Breast epithelium (tissue), 3 donors: ENCODE measurements around the gene ARHGAP18.

ENCODE experiments used
- POLR2A ChIP-seq: fragments of 450-650 bp; IDR thresholded peaks from one replicate; pipeline ENCODE4 v1.6.1; 2016; ENCODE audit warnings: antibody characterized with exemption, mild to moderate bottlenecking, moderate library complexity
- POLR2AphosphoS5 ChIP-seq, 3 donors: sonication (generic); formaldehyde crosslinking; IDR thresholded peaks; one replicate each; pipeline ENCODE4 v1.6.1; 2017; ENCODE audit warnings: antibody characterized with exemption in 3 of 3
- TF ChIP-seq, protein P1 (sequence below), 3 donors: fragments of 450-650 bp; IDR thresholded peaks; one replicate each; pipeline ENCODE4 v1.5.1; 2016 to 2017; ENCODE audit warnings: antibody characterized with exemption in 3 of 3, mild to moderate bottlenecking in 3 of 3, moderate library complexity in 3 of 3

DNA sequence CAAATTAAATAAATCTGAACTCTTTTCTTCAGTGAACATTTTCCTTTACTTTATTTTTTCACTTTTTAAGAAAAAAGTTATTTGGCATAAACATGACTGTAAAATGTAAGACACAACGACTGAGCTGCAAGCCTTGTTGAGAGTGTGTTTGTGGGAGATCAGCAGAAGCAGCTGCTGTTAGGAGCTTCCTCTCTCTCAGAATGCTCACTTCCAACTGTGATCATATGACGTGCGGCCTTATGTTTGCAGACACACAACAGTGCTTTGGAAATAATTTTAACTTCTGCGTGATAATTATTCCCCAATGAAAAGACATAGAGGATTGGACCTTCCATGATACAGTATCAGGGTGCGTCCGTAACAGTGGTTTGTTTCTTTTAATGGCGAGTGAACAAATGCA, 104.0 kb downstream of the ARHGAP18 start:
- TF ChIP-seq, protein P1, sequence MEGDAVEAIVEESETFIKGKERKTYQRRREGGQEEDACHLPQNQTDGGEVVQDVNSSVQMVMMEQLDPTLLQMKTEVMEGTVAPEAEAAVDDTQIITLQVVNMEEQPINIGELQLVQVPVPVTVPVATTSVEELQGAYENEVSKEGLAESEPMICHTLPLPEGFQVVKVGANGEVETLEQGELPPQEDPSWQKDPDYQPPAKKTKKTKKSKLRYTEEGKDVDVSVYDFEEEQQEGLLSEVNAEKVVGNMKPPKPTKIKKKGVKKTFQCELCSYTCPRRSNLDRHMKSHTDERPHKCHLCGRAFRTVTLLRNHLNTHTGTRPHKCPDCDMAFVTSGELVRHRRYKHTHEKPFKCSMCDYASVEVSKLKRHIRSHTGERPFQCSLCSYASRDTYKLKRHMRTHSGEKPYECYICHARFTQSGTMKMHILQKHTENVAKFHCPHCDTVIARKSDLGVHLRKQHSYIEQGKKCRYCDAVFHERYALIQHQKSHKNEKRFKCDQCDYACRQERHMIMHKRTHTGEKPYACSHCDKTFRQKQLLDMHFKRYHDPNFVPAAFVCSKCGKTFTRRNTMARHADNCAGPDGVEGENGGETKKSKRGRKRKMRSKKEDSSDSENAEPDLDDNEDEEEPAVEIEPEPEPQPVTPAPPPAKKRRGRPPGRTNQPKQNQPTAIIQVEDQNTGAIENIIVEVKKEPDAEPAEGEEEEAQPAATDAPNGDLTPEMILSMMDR (IDR thresholded peaks at IDR 0.05): no peak
- TF ChIP-seq POLR2A (no peak), POLR2AphosphoS5 (IDR thresholded peaks at IDR 0.05) (no peak)
